ENCODE data around the gene COL6A2.

The COL6A2 gene

GRCh38 chr21:46088189-46088588 lies 9.7 kb upstream of the COL6A2 start:
- Histone ChIP-seq H3K4me3 (ENCODE audit: low read length) (no peak overlapping the region), H3K36me3 (ENCODE audit: control insufficient read depth, insufficient read depth, low read length) (no peaks in the 10 kb centered on the region), H3K27ac (ENCODE audit: low read length) (no peak overlapping the region), H3K9me3 (ENCODE audit: control insufficient read depth, insufficient read depth, low read length) (no peaks in the 10 kb centered on the region), H3K27me3 (ENCODE audit: control insufficient read depth, insufficient read depth, low read length) (no peaks in the 10 kb centered on the region), H3K4me1 (ENCODE audit: control insufficient read depth, insufficient read depth, low read length) (no peaks in the 10 kb centered on the region; the same call in 1 of the 2 replicates)
- no CpG with 5 or more reads among the region's 2 CpGs for WGBS (ENCODE audit: insufficient coverage, insufficient read length)
- DNase-seq (ENCODE audit: low read depth, low spot score) = no peak

DNA sequence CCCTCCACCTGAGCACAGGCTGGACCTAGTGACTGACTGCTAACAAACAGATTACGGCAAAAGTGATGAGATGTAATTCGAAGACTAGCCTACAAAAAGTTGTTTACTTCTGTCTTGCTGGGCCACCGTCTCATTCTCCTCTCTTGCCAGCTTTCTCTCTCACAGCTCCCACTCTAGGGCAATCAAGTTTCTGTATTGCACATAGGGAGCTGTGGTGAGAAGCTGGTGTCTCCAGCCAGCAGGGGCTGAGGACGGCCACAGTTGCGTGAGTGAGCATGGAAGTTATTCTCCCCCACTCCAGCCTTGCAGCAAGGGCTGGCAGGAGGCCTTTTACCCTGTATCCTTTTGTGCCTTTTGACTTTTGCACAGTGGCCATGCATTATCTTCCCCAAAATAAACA lies 8.6 kb upstream of the COL6A2 start:
- Histone ChIP-seq H3K27me3 (ENCODE audit: control insufficient read depth, insufficient read depth, low read length) (no peaks in the 10 kb centered on the region), H3K36me3 (ENCODE audit: control insufficient read depth, insufficient read depth, low read length) (no peaks in the 10 kb centered on the region), H3K9me3 (ENCODE audit: control insufficient read depth, insufficient read depth, low read length) (no peaks in the 10 kb centered on the region), H3K4me1 (ENCODE audit: control insufficient read depth, insufficient read depth, low read length) (no peaks in the 10 kb centered on the region), H3K27ac (ENCODE audit: low read length) (no peak overlapping the region), H3K4me3 (ENCODE audit: low read length) (no peak overlapping the region)
- no CpG with 5 or more reads among the region's 5 CpGs for WGBS (ENCODE audit: insufficient coverage, insufficient read length)
- DNase-seq (ENCODE audit: low read depth, low spot score) = no peak

GRCh38 chr21:46091118-46091517 lies 6.8 kb upstream of the COL6A2 start:
- no peak overlapping the region for H3K4me3 ChIP-seq (ENCODE audit: low read length)
- no peak for DNase-seq (ENCODE audit: low read depth, low spot score)
- no CpG with 5 or more reads among the region's 4 CpGs for WGBS (ENCODE audit: insufficient coverage, insufficient read length)
- no peaks in the 10 kb centered on the region for H3K36me3 ChIP-seq (ENCODE audit: control insufficient read depth, insufficient read depth, low read length)
- H3K4me1 ChIP-seq (ENCODE audit: control insufficient read depth, insufficient read depth, low read length) = no peaks in the 10 kb centered on the region
- no peaks in the 10 kb centered on the region for H3K9me3 ChIP-seq (ENCODE audit: control insufficient read depth, insufficient read depth, low read length)
- H3K27me3 ChIP-seq (ENCODE audit: control insufficient read depth, insufficient read depth, low read length) = no peaks in the 10 kb centered on the region
- H3K27ac ChIP-seq (ENCODE audit: low read length) = no peak overlapping the region

GRCh38 chr21:46091631-46092025 lies 6.3 kb upstream of the COL6A2 start:
- no CpG with 5 or more reads among the region's 8 CpGs for WGBS (ENCODE audit: insufficient coverage, insufficient read length)
- H3K9me3 ChIP-seq (ENCODE audit: control insufficient read depth, insufficient read depth, low read length) = no peaks in the 10 kb centered on the region
- DNase-seq (ENCODE audit: low read depth, low spot score) = no peak

GRCh38 chr21:46092026-46092764 lies 5.7 kb upstream of the COL6A2 start:
- Histone ChIP-seq H3K36me3 (ENCODE audit: control insufficient read depth, insufficient read depth, low read length) (no peaks in the 10 kb centered on the region; the same call in 1 of the 2 replicates), H3K4me1 (ENCODE audit: control insufficient read depth, insufficient read depth, low read length) (0 out of 2 replicates have a peak, but pooled peaks cover 1% of the 10 kb centered on the region), H3K27me3 (ENCODE audit: control insufficient read depth, insufficient read depth, low read length) (no peaks in the 10 kb centered on the region), H3K27ac (ENCODE audit: low read length) (no peak overlapping the region), H3K9me3 (ENCODE audit: control insufficient read depth, insufficient read depth, low read length) (no peaks in the 10 kb centered on the region), H3K4me3 (ENCODE audit: low read length) (no peak overlapping the region)
- WGBS (ENCODE audit: insufficient coverage, insufficient read length) = no CpG with 5 or more reads among the region's 23 CpGs
- no peak for DNase-seq (ENCODE audit: low read depth, low spot score)

More at GRCh38 chr21:46091631-46092025, 6.3 kb upstream of the COL6A2 start:
- no peak overlapping the region for H3K4me3 ChIP-seq (ENCODE audit: low read length)
- no peak overlapping the region for H3K27ac ChIP-seq (ENCODE audit: low read length)
- H3K27me3 ChIP-seq (ENCODE audit: control insufficient read depth, insufficient read depth, low read length) = no peaks in the 10 kb centered on the region
- H3K4me1 ChIP-seq (ENCODE audit: control insufficient read depth, insufficient read depth, low read length) = no peaks in the 10 kb centered on the region
- no peaks in the 10 kb centered on the region for H3K36me3 ChIP-seq (ENCODE audit: control insufficient read depth, insufficient read depth, low read length)

GRCh38 chr21:46092811-46093667 lies 4.9 kb upstream of the COL6A2 start:
- H3K27me3 ChIP-seq (ENCODE audit: control insufficient read depth, insufficient read depth, low read length) = no peaks in the 10 kb centered on the region
- H3K4me3 ChIP-seq (ENCODE audit: low read length) = no peak overlapping the region
- H3K36me3 ChIP-seq (ENCODE audit: control insufficient read depth, insufficient read depth, low read length) = no peaks in the 10 kb centered on the region; the same call in 1 of the 2 replicates
- H3K9me3 ChIP-seq (ENCODE audit: control insufficient read depth, insufficient read depth, low read length) = no peaks in the 10 kb centered on the region
- no peak for DNase-seq (ENCODE audit: low read depth, low spot score)
- no CpG with 5 or more reads among the region's 11 CpGs for WGBS (ENCODE audit: insufficient coverage, insufficient read length)
- H3K4me1 ChIP-seq (ENCODE audit: control insufficient read depth, insufficient read depth, low read length) = 0 out of 2 replicates have a peak, but pooled peaks cover 1% of the 10 kb centered on the region
- H3K27ac ChIP-seq (ENCODE audit: low read length) = no peak overlapping the region

GRCh38 chr21:46093668-46094400 lies 4.1 kb upstream of the COL6A2 start:
- no peak for DNase-seq (ENCODE audit: low read depth, low spot score)
- H3K4me3 ChIP-seq (ENCODE audit: low read length) = no peak overlapping the region
- no peaks in the 10 kb centered on the region for H3K27me3 ChIP-seq (ENCODE audit: control insufficient read depth, insufficient read depth, low read length)
- H3K4me1 ChIP-seq (ENCODE audit: control insufficient read depth, insufficient read depth, low read length) = 0 out of 2 replicates have a peak, but pooled peaks cover 1% of the 10 kb centered on the region
- no peaks in the 10 kb centered on the region for H3K9me3 ChIP-seq (ENCODE audit: control insufficient read depth, insufficient read depth, low read length)
- no peak overlapping the region for H3K27ac ChIP-seq (ENCODE audit: low read length)
- no CpG with 5 or more reads among the region's 11 CpGs for WGBS (ENCODE audit: insufficient coverage, insufficient read length)
- H3K36me3 ChIP-seq (ENCODE audit: control insufficient read depth, insufficient read depth, low read length) = no peaks in the 10 kb centered on the region; the same call in 1 of the 2 replicates

DNA sequence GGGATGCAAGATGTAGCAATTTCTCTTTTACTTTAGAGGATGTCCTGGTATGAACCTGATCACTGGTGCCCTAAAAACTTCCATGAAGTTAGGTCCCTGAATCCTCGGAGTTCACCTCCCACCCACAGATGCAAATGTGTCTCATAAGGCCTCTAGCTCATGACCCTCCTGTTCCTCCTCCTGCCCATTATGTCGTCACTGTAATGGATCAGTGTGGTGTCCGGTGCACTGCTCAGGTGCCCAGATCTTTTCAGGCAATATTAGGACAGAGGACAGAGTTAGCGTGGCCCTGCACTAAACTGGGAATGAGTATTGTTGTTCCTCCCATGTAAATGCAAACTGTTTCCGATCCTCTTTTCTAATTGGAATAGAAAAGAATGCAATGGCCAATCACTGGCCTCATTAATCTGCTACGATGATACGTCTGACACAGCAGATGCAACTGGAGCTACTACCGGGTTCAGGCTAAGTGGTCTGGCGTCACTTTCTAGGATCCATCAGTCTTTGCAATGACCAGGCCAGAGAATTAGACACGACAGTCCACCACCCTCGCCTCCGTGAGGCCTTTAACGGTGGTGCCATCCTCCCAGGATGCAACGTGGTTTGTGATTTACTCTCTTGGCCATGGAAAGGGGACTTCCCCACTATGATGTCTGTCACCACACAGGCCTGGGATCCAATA lies 3.4 kb upstream of the COL6A2 start:
- H3K9me3 ChIP-seq (ENCODE audit: control insufficient read depth, insufficient read depth, low read length) = no peaks in the 10 kb centered on the region
- no peak for DNase-seq (ENCODE audit: low read depth, low spot score)
- no peak overlapping the region for H3K4me3 ChIP-seq (ENCODE audit: low read length)
- H3K36me3 ChIP-seq (ENCODE audit: control insufficient read depth, insufficient read depth, low read length) = no peaks in the 10 kb centered on the region; the same call in 1 of the 2 replicates
- H3K4me1 ChIP-seq (ENCODE audit: control insufficient read depth, insufficient read depth, low read length) = 0 out of 2 replicates have a peak, but pooled peaks cover 3% of the 10 kb centered on the region
- H3K27ac ChIP-seq (ENCODE audit: low read length) = no peak overlapping the region
- no CpG with 5 or more reads among the region's 14 CpGs for whole genome bisulfite sequencing (ENCODE audit: insufficient coverage, insufficient read length)
- no peaks in the 10 kb centered on the region for H3K27me3 ChIP-seq (ENCODE audit: control insufficient read depth, insufficient read depth, low read length)

DNA sequence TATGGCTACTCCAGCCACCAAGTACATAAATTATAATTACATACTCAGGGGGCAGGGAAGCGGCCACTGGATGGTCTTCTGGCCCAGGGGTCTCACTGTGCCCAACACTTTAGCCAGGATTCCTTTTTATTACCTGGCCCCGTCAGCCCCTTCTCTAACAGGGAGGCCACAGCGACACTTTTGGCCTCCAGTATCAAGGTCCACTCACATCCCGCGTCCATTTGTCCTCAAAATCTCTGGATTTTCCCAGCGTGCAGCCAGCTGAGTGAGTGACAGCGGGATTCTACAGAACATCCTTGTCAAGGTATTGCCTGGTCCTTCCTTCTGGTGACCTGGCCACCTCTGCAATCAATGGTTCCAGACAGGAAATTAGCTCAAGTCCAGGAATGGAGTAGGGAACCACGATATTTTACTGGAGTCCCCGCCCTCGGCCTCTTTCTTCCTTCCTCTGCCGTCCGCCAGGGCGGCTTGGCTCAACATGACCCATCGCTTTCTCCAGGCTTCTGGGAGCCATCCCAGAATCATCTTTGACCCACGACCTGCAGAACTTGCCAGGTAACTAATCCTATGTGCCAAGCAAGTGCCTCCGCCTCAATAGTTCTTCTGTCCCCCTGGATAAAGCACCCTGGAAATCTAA lies 2.7 kb upstream of the COL6A2 start:
- 0 out of 2 replicates have a peak, but pooled peaks cover 3% of the 10 kb centered on the region for H3K4me1 ChIP-seq (ENCODE audit: control insufficient read depth, insufficient read depth, low read length)
- no peak overlapping the region for H3K4me3 ChIP-seq (ENCODE audit: low read length)
- WGBS (ENCODE audit: insufficient coverage, insufficient read length) = no CpG with 5 or more reads among the region's 16 CpGs
- DNase-seq (ENCODE audit: low read depth, low spot score) = no peak
- H3K36me3 ChIP-seq (ENCODE audit: control insufficient read depth, insufficient read depth, low read length) = no peaks in the 10 kb centered on the region; the same call in 1 of the 2 replicates
- H3K27me3 ChIP-seq (ENCODE audit: control insufficient read depth, insufficient read depth, low read length) = no peaks in the 10 kb centered on the region
- no peak overlapping the region for H3K27ac ChIP-seq (ENCODE audit: low read length)
- no peaks in the 10 kb centered on the region for H3K9me3 ChIP-seq (ENCODE audit: control insufficient read depth, insufficient read depth, low read length)
